Stimulated activated CD4-positive, alpha-beta T cell treated with anti-CD3 and anti-CD28 coated beads, Interleukin-1b, Interleukin-23, amount 100 ng/mL, for 48 hours (primary cell): ENCODE results near the gene DRD4.

ENCODE experiments used
- DNase-seq: peaks from one replicate; pipeline ENCODE4 v3.0.0-alpha.2; 2020

DRD4 gene

DNA sequence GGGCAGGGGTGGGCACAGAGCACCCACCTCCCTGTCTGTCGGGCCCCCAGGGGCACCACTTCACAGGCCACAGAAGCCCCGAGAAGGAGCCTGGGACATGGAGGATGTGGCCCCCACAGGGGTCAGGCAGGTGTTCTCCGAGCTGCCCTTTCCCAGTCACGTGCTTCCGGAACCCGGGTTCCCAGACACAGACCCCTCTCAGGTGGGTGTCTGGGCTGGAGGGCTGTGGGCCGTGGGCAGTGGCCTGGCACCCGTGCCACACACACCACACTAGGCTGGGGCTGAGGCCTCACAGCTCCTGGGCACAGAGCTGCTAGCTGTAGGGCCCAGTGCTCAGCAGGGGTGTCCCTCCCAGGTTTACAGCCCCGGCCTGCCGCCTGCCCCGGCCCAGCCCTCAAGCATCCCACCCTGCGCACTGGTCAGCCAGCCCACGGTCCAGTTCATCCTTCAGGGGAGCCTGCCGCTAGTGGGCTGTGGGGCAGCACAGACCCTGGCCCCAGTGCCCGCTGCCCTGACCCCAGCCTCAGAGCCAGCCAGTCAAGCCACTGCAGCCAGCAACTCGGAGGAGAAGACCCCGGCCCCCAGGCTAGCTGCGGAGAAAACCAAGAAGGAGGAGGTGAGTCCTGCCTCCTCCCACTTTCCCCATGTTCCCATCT lies 26.8 kb upstream of the DRD4 start:
- no peak for DNase-seq

DNA sequence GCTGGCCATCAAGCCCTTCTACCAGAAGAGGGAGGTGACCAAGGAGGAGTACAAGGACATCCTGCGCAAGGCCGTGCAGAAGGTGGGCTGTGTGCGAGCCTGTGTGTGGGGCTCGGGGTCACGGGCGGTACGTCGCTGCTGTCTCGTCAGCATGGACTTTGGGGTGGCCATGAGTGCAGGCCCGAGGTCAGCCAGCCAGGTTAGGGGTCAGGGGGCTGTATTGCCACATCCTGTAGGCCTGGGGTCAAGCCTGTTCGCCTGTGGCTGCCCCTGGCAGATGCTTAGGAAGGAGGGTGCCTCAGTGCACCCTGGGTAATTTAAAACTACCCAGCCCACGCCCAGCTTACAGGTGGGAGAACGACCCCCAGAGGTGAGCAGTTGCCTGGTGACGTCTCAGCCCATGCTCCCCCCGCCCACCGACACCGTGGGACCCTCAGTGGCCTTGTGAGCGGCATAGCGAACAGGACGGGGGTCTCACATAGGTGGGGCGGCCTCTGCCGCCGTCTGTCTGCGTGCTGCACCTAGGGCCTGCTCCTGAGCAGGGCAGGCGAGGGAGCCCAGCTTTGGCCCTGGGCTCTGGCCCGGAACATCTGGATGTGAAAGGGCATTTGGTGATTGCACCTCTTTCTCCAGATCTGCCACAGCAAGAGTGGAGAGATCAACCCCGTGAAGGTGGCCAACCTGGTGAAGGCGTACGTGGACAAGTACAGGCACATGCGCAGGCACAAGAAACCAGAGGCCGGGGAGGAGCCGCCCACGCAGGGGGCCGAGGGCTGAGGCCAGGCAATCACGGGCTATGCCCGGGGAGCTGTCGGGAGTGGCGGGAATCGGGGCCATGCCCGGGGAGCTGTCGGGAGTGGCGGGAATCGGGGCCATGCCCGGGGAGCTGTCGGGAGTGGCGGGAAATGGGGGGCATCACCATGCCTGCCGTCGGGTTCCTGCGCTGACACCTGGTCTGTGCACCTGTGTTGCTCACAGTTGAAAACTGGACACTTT lies 25.8 kb upstream of the DRD4 start:
- no peak for DNase-seq

DNA sequence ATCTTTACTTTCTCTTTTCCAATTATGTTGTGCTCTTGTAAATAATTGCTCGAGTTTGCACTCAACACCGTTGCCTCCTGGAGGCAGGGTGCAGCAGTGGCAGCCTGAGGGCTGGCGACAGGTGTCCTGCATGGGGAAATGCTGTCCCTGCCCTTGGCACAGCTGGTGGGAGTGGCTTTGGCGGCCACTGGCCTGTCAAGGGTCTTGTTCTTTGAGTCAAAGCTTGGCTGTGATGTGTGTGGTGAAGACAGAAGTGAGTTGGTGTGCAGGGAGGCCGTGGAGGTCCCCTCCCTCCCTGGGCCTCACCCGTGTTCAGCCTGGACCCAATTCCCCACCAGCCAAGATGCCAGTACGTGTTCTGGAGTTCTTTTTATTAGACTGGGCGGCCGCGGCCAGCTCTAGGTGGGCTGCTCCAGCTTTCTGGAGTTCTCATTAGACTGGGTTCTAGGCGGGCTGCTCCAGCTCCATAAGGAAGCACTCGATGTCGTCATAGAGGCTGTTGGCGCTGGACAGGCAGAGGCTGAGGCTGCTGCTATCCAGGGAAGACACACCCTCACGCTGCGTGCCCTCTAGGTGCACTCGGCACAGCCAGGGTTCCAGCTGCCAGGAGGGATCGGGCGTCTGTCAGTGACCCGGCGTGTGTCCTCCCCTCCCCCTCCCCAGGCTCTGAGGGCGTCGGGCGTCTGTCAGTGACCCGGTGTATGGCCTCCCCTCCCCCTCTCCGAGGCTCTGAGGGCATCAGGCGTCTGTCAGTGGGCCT lies 24.7 kb upstream of the DRD4 start:
- DNase-seq: no peak

GRCh38 chr11:612961-613300 lies 24.1 kb upstream of the DRD4 start:
- no peak for DNase-seq

DNA sequence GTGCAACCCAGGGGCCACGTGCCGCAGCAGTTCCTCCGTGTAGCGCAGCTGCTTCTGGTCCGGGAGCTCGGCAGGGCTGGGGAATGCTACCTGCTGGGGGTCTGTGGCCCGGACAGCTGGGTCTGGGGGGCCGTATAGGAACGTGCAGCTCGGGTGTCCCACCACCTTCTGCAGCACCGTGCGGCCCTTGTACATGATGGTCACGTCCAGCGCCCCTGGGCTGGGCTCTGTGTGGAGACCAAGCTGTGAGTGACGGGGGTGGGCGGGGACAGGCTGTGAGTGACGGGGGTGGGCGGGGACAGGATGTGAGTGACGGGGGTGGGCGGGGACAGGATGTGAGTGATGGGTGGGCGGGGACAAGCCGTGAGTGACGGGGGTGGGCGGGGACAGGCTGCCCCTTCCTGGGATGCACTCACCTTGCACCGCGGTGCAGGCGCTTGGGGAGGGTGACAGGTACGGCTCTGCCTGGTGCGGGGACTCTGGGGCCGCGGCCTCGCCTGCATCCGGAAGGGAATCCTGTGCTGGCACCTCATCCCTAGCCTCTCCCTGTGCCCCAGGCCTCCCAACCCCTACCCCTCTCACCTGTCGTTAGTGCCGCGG lies 23.6 kb upstream of the DRD4 start:
- peak; percentile 83 for DNase-seq

DNA sequence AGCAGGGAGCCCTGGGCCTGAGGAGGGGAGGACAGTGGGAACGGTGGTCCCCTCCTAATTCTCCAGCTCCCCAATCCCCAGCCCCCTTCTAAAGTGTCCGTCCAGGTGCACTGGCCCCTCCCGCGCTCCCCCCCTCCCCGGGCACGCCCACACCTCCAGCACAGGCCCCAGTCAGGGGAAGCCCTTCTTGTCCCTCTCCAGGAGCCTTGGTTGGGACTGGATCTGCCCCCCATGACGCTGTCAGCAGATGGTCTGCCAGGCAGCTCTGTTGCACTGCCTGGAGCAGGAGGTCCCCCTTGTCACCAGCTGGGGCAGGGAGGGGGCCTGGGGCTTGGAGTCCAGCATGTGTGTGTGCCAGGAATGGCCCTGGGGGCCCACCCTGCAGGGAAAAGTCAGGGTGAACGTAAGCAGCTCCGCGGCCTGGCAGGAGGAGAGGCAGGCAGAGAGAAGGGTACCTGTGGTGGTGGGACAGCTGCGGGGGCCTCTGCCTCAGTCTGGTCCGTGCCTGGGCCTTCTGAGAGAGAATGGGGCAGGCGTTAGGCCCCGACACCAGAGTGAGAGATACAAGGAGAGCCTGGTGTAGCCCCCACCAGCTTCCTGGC lies 22.9 kb upstream of the DRD4 start:
- no peak for DNase-seq

GRCh38 chr11:614623-615503 lies 22.2 kb upstream of the DRD4 start:
- no peak for DNase-seq

- DNase-seq: peak; percentile 81
Measured at GRCh38 chr11:615504-616319, 21.4 kb upstream of the DRD4 start, which contains the start of gene IRF7. Gene IRF7 (minus strand): TSS chr11:615950. CDS start chr11:615364, 586 bp downstream.

DNA sequence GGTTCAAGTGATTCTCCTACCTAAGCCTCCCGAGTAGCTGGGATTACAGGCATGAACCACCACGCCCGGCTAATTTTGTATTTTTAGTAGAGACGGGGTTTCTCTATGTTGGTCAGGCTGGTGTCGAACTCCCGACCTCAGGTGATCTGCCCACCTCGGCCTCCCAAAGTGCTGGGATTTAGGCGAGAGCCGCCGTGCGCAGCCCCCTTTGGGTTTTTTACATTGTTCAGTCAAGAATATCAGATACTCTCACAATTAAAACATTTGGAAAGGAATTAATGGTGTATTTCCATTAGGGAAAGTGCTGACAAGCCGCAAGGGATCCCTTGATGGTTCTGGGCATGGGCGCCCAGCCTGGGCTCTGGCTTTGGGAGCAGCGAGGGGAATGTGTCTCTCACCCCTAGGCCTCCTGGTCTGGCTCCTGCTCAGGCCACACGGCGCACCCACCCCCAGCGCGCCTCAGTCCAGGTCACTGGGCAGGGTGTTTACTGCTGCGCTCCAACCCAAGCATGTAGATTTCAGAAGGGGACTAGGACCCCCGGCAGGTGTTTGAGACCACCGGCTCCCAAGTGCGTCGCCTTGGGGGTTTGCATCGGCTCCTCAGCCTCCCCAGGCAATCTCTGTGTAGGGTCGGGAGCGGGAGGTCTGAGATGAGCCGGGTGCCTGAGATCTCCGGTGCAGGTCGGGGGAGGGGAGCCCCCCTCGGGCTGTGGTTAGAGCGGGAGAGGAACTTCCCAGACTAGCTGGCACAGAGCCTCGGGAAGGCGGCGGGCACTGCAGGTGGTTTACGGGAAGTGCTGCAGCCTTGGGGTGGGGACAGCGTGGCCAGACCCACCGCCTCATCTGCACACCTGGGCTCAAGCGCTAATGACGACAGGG lies 20.5 kb upstream of the DRD4 start:
- no peak for DNase-seq

DNA sequence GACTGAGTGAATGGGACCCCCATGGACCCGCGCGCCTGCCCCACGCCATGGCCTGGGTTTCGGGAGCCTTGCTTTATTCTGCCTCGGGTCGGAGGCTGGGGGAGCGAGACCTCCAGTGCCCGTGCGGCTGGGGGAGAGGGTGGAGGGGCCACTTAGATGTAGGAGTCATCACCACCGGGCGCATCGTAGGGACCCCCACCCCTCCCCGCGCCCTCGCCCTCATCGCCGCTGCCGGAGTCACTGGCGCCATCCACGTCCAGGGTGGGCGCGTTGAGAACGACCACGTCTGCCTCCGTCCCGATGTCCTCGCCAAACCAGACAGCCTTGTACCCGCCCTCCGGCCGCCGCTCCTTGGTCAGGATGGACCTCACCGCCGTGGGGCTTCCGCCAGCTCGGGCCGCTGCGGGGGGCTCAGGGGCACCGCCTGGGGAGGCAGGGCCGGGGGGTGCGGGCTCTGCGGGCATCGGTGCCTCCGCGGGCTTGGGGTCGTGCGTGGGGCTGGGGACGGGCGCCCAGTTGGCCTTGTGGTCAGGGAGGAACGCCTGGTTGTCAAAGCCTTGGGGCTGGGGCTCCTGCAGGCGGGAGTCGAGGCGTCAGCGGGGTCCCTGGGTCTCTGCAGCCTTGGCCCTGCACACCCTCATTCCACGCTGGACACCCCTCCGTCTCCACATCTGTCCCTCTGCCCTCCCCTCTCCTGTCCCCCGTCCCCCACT lies 19.7 kb upstream of the DRD4 start:
- no peak for DNase-seq

GRCh38 chr11:617912-618682 lies 19.0 kb upstream of the DRD4 start:
- no peak for DNase-seq

GRCh38 chr11:618856-619627 lies 18.0 kb upstream of the DRD4 start:
- DNase-seq: no peak

DNA sequence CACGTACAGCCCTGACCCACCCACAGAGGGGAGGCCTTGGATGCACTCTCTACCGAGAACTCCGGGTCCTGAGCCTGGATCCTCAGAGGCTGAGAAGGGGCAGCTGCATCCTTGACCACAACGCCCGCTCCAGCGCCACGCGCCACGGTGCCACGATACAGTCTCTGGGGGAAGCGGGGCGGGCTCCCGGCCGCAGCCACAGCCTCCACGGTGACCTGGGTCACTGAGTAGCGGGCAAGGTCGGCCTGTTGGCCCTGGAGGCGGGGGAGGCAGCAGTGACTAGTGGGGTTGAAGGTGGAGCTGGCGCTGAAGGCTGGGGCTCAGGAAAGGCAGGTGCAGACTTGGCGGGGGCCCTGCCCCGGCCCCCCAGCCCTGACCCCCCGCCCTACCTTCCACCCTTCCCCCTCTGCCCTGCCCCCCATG lies 17.4 kb upstream of the DRD4 start:
- no peak for DNase-seq

DNA sequence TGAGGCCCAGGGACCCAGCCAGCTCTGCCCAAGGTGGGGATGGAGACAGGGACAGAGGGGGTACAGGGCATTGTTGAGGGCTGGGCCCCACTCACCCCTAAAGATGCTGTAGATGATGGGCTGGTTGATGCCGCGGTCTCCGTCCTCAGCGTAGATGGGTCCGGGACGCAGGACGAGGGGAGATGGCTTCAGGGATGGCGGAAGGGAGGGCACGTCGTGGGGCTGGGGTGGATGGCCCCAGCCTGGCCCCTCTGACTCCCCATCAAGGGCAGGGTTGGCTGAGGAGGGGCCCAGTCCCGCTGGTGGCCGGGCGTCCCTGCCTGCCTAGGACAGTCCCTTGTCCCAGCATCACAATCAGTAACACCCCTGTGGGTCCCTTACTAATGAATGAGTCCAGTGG lies 16.9 kb upstream of the DRD4 start:
- DNase-seq: no peak

DNA sequence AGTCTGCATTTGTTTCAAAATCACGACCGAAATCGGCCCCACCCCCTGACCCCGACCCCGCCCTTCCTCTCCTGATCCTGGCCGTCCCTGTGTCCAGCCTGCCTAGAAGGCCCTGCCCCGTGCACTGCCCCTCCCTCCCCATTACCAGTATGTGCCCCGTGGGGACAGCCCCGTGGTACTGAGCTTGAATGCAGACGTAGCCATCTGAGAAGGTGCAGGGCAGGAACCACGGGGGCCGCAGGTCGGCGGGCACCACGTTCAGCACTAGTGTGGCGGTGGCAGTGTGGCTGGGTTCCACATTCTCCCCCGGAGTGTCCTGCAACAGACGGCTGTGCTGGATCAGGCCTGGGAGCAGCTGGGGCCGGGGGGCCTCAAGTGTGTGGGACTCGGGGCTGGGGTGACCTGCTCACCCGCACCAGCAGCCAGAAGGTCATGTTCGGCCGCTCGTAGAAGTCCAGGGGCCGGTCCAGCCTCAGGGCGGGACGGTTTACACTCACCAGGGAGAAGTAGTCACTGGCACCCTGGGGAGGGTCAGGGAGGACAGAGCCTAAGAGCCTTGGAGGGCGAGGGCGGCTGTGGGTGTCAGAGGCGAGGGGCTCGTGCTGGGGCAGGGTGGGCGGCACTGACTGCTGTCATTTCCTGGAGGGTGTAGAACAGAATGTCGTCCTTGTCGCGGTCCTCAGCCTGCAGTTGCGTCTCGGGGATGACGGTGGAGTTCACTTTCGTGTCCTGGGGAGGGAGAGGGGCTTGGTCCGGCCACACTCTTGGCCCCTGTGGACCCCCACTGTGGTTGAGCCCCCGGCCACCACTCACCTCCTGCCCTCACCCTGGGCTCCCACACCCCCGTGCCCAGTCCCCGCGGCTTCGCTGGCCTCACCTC lies 15.9 kb upstream of the DRD4 start:
- no peak for DNase-seq

DNA sequence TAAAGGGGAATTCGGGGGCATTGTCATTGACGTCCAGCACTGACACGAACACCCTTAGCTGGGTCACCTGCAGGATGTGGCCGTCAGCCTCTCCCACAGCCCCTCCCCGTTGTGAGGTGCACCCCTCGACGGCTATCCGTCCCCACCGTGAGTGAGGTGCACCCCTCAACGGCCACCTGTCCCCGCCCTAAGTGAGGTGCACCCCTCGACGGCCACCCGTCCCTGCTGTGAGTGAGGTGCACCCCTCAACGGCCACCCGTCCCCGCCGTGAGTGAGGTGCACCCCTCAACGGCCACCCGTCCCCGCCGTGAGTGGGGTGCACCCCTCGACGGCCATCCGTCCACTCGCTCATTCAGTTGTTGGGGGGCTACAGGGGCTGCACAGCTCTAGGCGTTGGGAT lies 15.2 kb upstream of the DRD4 start:
- no peak for DNase-seq
